Measurements from ENCODE around the gene VSTM2B. TPM values are rescaled to one million over a fixed set of nuclear protein-coding genes. Genes with fewer than 3 reads are reported as not detected.
"Not testable (repeated sequence)": the region's sequence is repeated elsewhere in the genome, so short reads cannot be mapped to it uniquely, and the experiment has no call there.

VSTM2B gene
- total and polyA plus RNA-seq, 7 donors, result 0.41 TPM; not detected in 6

DNA sequence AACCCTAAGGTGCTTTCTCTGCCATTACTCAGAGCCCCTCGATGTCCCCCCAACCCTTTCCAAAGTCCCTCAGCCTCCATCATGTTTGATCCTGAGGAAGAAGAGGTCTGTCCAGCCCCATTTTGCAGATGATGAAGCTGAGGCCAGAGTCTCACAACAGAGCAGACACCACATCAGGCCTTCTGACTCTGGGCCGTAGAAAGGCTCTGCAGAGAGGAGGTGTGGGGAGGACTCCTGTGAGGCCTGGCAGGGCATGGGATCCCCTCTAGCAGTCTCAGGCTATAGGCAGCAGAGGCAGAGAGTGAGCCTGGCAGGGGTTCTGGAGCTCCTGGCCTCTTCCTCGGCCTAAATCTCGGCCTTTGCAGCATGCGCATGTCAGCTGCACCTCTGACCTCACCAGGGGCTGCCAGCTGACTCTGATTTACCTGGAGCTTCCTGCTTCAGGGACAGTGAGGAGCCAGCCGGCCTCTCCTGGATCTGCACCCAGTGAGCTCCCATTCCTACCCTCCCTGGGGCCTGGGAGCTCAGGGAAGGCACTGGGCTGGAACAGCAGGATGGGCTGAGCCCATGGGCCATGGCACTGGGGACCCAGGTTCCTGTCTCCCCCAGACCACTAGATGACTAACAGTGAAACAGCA is 41.7 kb upstream of the VSTM2B start:
- H3K27me3 ChIP-seq, result peaks cover 0 to 2% (median 0%) of the 10 kb centered on the region in 3 donors
- DNase-seq, result peak; percentile 41

DNA sequence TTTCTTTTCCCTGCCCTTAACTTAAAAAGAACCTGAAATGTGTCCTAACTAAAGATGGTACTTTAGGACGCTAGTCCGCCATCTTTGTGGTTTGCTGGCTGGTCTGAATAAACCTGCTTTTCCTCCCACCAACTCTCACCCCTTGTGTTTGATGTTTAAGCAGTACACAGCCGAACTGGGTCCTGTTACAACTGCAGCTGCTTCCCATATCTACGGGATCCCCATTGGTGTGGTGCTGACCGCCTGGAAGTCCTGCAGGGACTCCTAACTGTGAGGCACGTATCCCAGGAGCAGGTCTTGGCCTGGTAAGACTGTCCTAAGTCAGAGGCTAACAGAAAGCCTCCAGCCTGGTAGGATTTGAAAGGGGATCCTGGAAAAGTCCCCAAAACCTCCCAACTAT is 40.9 kb upstream of the VSTM2B start:
- Histone ChIP-seq H3K4me1 (peaks cover 0 to 14% (median 2%) of the 10 kb centered on the region in 4 donors), H3K4me3 (no peak overlapping the region), H3K27ac (no peak overlapping the region), H3K27me3 (no peaks in the 10 kb centered on the region), H3K36me3 (no peaks in the 10 kb centered on the region), H3K9me3 (no peaks in the 10 kb centered on the region)
- intact Hi-C loops (cut with DNase I), result no loop called here
- no peak for DNase-seq
- TF ChIP-seq POLR2A (IDR thresholded peaks at IDR 0.05) (no peak), POLR2AphosphoS5 (IDR thresholded peaks at IDR 0.05) (no peak), EP300 (IDR thresholded peaks at IDR 0.05) (no peak), CTCF (IDR thresholded peaks at IDR 0.05) (no peak)
- 69 to 74% methylated on average over 6 of the region's 6 CpGs for WGBS, 2 donors

More for the DNA sequence above, 41.7 kb upstream of the VSTM2B start:
- TF ChIP-seq POLR2A (IDR thresholded peaks at IDR 0.05) (no peak), EP300 (IDR thresholded peaks at IDR 0.05) (no peak), CTCF (IDR thresholded peaks at IDR 0.05) (no peak), POLR2AphosphoS5 (IDR thresholded peaks at IDR 0.05) (no peak)
- Histone ChIP-seq H3K9me3 (no peaks in the 10 kb centered on the region), H3K4me3 (no peak overlapping the region), H3K27ac (no peak overlapping the region), H3K4me1 (peaks cover 0 to 14% (median 2%) of the 10 kb centered on the region in 4 donors), H3K36me3 (no peaks in the 10 kb centered on the region)
- intact Hi-C loops (cut with DNase I), result no loop called here
- 61 to 63% methylated on average over 6 of the region's 6 CpGs for WGBS, 2 donors

GRCh38 chr19:29485293-29485692 is 40.5 kb upstream of the VSTM2B start:
- Histone ChIP-seq H3K4me1 (peaks cover 0 to 14% (median 2%) of the 10 kb centered on the region in 4 donors), H3K27ac (no peak overlapping the region), H3K27me3 (no peaks in the 10 kb centered on the region), H3K4me3 (no peak overlapping the region), H3K36me3 (no peaks in the 10 kb centered on the region), H3K9me3 (no peaks in the 10 kb centered on the region)
- TF ChIP-seq CTCF (IDR thresholded peaks at IDR 0.05) (no peak), POLR2A (IDR thresholded peaks at IDR 0.05) (no peak), EP300 (IDR thresholded peaks at IDR 0.05) (no peak), POLR2AphosphoS5 (IDR thresholded peaks at IDR 0.05) (no peak)
- DNase-seq, result peak; percentile 49
- intact Hi-C loops (cut with DNase I), result no loop called here
- 77 to 79% methylated on average over 7 of the region's 7 CpGs for WGBS, 2 donors

DNA sequence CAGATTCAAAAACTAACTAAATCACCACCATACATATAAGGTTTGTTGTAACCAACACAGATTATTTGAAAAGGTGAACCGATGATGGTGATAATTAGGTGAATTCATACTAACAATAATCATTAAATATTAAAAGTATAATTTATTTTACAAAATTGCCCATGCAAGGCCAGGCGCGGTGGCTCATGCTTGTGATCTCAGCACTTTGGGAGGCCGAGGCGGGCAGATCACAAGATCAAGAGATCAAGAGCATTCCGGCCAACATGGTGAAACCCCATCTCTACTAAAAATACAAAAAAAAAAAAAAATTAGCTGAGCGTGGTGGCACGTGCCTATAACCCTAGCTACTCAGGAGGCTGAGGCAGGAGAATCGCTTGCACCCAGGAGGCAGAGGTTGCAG is 38.8 kb upstream of the VSTM2B start:
- DNase-seq; intact Hi-C loops (cut with DNase I); H3K27me3 ChIP-seq; H3K27ac ChIP-seq; H3K36me3 ChIP-seq; H3K4me3 ChIP-seq; H3K9me3 ChIP-seq: not testable (repeated sequence)
- peaks cover 0 to 18% (median 4%) of the 10 kb centered on the region in 4 donors for H3K4me1 ChIP-seq
- WGBS, 2 donors, result 91 to 92% methylated on average over 9 of the region's 9 CpGs

GRCh38 chr19:29487432-29487831 is 38.4 kb upstream of the VSTM2B start:
- no peaks in the 10 kb centered on the region for H3K36me3 ChIP-seq
- no peak overlapping the region for H3K4me3 ChIP-seq
- H3K9me3 ChIP-seq, result no peaks in the 10 kb centered on the region
- intact Hi-C loops (cut with DNase I), result no loop called here
- TF ChIP-seq EP300 (IDR thresholded peaks at IDR 0.05), result no peak
- no peak for TF ChIP-seq CTCF (IDR thresholded peaks at IDR 0.05)
- no peaks in the 10 kb centered on the region for H3K27me3 ChIP-seq
- 69 to 77% methylated on average over 7 of the region's 7 CpGs for WGBS, 2 donors
- DNase-seq, result peak; percentile 30
- peaks cover 0 to 22% (median 5%) of the 10 kb centered on the region in 4 donors for H3K4me1 ChIP-seq
- H3K27ac ChIP-seq, result no peak overlapping the region
